ENCODE results near the gene GRIK4.

- TF ChIP-seq CTCF (IDR thresholded peaks at IDR 0.05), result no peak
- no peak for TF ChIP-seq POLR2A (IDR thresholded peaks at IDR 0.05)
- TF ChIP-seq POLR2AphosphoS5 (IDR thresholded peaks at IDR 0.05), result no peak
These were observed 379.2 kb downstream of the GRIK4 start for GRCh38 chr11:120890609-120891320.
